ENCODE measurements around the gene RABGAP1L. TPM values are rescaled to one million over a fixed set of nuclear protein-coding genes. Genes with fewer than 3 reads are reported as not detected.

RABGAP1L gene
- total and polyA plus RNA-seq, 2 of the 4 experiments (the other 2 are of a cell fraction): 7.9 to 26.7 TPM

GRCh38 chr1:174156437-174156836, 2.9 kb upstream of the RABGAP1L start:
- Histone ChIP-seq H3K9ac (ENCODE audit: low read depth, low read length) (no peak overlapping the region), H2BK15ac (ENCODE audit: low read depth, low read length) (no peak overlapping the region), H3K27me3 (ENCODE audit: control insufficient read depth, insufficient read depth, low read length) (no peaks in the 10 kb centered on the region; the same call in 1 of the 2 replicates), H3K56ac (ENCODE audit: extremely low read depth, insufficient read depth, low read length) (no peak overlapping the region), H3K4me3 (ENCODE audit: insufficient read depth, low read depth, low read length) (no peak overlapping the region), H3K23ac (ENCODE audit: low read depth, low read length) (no peak overlapping the region), H3K36me3 (ENCODE audit: control insufficient read depth, insufficient read depth, low read length) (no peaks in the 10 kb centered on the region), H3K79me1 (ENCODE audit: low read depth in 1 of 2, low read length in 2 of 2) (peaks cover 0 to 10% of the 10 kb centered on the region in 2 experiments; a peak in 2 of 4 replicates), H2BK5ac (ENCODE audit: low read depth, low read length, poor library complexity, severe bottlenecking) (no peak overlapping the region), H4K91ac (ENCODE audit: insufficient read depth, low read depth, low read length) (no peak overlapping the region), H4K8ac (ENCODE audit: low read depth in 2 of 2, low read length in 2 of 2) (no peak overlapping the region), H2AFZ (replicated peaks; ENCODE audit: low read length, poor library complexity) (no peak overlapping the region), H2BK120ac (ENCODE audit: low read depth, low read length) (no peak overlapping the region), H3K4me1 (ENCODE audit: control insufficient read depth, insufficient read depth, low read length) (no peaks in the 10 kb centered on the region), H3K9me1 (ENCODE audit: insufficient read depth, low read length) (no peaks in the 10 kb centered on the region), H3K18ac (ENCODE audit: low read depth, low read length) (no peak overlapping the region), H3K4me2 (ENCODE audit: low read depth, low read length) (no peak overlapping the region), H4K5ac (ENCODE audit: low read depth, low read length) (no peak overlapping the region), H2AK9ac (replicated peaks; ENCODE audit: low read depth, low read length, poor library complexity) (no peak overlapping the region), H4K20me1 (ENCODE audit: insufficient read depth, low read length) (no peaks in the 10 kb centered on the region), H3K9me3 (ENCODE audit: control insufficient read depth, insufficient read depth, low read length) (no peaks in the 10 kb centered on the region), H3K4ac (ENCODE audit: low read depth, low read length) (no peak overlapping the region), H3K14ac (replicated peaks; ENCODE audit: low read depth, low read length) (no peak overlapping the region), H2AK5ac (ENCODE audit: low read depth, low read length) (no peak overlapping the region), H3K27ac (ENCODE audit: insufficient read depth, low read length) (no peak overlapping the region), H2BK20ac (ENCODE audit: low read depth, low read length) (no peak overlapping the region)
- no TSS peak for BruUV-seq (replicated peaks)
- no CpG with 5 or more reads among the region's 1 CpG for WGBS, 2 experiments (ENCODE audit: extremely low coverage in 2 of 2, insufficient read length in 1 of 2)
- ATAC-seq (ENCODE audit: low read depth) (no peak), DNase-seq (no peak)
- TF ChIP-seq CHD1 (IDR thresholded peaks at IDR 0.05; ENCODE audit: low read depth, low read length) (no peak), MAZ (IDR thresholded peaks at IDR 0.05; ENCODE audit: borderline replicate concordance, low read depth, low read length) (no peak), CEBPB (IDR thresholded peaks at IDR 0.05; ENCODE audit: low read depth, low read length) (no peak)
- TF ChIP-seq, protein P1, sequence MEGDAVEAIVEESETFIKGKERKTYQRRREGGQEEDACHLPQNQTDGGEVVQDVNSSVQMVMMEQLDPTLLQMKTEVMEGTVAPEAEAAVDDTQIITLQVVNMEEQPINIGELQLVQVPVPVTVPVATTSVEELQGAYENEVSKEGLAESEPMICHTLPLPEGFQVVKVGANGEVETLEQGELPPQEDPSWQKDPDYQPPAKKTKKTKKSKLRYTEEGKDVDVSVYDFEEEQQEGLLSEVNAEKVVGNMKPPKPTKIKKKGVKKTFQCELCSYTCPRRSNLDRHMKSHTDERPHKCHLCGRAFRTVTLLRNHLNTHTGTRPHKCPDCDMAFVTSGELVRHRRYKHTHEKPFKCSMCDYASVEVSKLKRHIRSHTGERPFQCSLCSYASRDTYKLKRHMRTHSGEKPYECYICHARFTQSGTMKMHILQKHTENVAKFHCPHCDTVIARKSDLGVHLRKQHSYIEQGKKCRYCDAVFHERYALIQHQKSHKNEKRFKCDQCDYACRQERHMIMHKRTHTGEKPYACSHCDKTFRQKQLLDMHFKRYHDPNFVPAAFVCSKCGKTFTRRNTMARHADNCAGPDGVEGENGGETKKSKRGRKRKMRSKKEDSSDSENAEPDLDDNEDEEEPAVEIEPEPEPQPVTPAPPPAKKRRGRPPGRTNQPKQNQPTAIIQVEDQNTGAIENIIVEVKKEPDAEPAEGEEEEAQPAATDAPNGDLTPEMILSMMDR (conservative IDR thresholded peaks at IDR 0.05; ENCODE audit: low read depth, low read length): no peak
- intact Hi-C loops (cut with micrococcal nuclease): no loop called here
- dilution Hi-C loops (cut with HindIII; ENCODE audit: low sequenced_read_pairs, unreplicated experiment): no loop called here
- in situ Hi-C loops (cut with MboI; ENCODE audit: low sequenced_read_pairs): no loop called here
- POLR2A ChIA-PET (ENCODE audit: unreplicated experiment): no interaction called here
- CTCF ChIA-PET: no interaction called here
